Neural progenitor cell (in vitro differentiated cells): Measurements from ENCODE around the gene UBR4.
"Not testable (repeated sequence)": the region's sequence is repeated elsewhere in the genome, so short reads cannot be mapped to it uniquely, and the experiment has no call there.

Experiments used
- CTCF ChIP-seq: fragments of 200-600 bp; sonication (generic); IDR thresholded peaks from 2 replicates; pipeline ENCODE4 v1.5.1; 2017; ENCODE audit warnings: antibody characterized with exemption, mild to moderate bottlenecking
- EZH2 ChIP-seq: fragments of 200-600 bp; sonication (generic); IDR thresholded peaks from 2 replicates; pipeline ENCODE4 v1.6.1; 2017; ENCODE audit warnings: antibody characterized with exemption, mild to moderate bottlenecking, moderate library complexity
- EZH2phosphoT487 ChIP-seq: fragments of 200-600 bp; sonication (generic); IDR thresholded peaks from 2 replicates; pipeline ENCODE4 v1.6.1; 2017; ENCODE audit warnings: antibody characterized with exemption

- not testable (repeated sequence) for TF ChIP-seq CTCF, EZH2phosphoT487, EZH2
Observed at GRCh38 chr1:19216585-19216984, 6.5 kb upstream of the UBR4 start.
